ENCODE data around the gene TBC1D30.

The TBC1D30 gene

DNA sequence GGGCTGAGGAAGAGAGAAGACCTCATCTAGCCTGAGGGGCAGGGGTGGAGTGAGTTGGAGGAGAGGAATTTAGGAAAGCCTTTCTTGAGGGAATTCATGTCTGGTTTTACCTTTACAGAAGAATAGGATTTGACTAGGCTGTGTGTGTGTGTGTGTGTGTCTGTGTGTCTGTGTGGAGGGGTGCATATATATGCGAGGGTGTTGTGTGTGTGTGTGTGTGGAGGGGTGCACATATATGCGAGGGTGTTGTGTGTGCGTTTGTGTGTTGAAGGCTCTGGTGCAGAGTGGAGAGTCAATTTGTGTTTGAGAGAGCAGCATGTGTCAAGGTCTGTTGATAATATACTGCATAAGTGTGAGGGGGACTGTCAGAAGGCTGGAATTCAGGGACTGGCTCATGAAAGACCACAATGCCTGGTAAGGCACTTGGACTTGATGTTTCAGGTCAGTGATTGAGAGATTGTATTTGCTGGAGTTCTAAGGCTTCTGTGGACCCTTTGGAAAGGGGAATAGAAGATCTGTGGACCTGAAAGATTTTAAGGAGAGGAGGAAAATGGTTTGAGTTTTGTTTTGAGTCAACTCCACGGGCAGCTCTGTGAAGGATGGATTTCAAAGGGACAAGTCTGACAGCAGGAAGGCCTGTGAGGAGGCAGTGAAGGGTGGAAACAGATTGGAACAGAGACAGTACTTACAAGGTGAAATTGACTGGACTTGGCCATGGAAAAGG lies 34.6 kb downstream of the TBC1D30 start:
- in situ Hi-C loops (cut with MboI; ENCODE audit: low sequenced_read_pairs) = no loop called here

DNA sequence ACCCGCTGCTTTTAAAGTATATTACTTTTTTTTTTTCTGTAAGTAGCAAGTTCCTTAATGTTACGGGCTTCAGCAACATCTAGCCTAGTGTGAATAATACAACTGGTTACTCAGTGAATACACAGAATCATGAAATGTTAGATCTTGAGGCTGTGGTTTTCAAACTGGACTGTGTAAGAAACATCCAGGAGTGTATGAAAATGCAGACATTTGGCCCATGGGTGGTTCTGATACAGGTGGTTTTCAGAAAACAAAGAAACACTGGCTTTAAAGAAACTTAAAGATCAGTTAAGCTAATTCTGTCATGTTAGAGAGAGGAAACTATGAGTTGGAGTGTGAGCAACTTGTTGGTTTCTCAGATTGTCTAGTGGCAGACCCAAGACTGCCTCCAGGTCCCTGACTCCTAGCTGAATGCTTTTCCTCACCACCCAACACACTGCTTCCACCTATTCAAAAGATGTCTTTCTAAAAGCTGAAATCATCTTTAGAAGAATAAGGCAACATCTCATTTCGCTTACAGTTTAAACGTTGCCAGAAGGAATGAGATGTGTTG lies 36.1 kb downstream of the TBC1D30 start:
- in situ Hi-C loops (cut with MboI; ENCODE audit: low sequenced_read_pairs) = no loop called here

- in situ Hi-C loops (cut with MboI; ENCODE audit: low sequenced_read_pairs) = no loop called here
Measured at GRCh38 chr12:64864319-64864718, 39.9 kb downstream of the TBC1D30 start.

DNA sequence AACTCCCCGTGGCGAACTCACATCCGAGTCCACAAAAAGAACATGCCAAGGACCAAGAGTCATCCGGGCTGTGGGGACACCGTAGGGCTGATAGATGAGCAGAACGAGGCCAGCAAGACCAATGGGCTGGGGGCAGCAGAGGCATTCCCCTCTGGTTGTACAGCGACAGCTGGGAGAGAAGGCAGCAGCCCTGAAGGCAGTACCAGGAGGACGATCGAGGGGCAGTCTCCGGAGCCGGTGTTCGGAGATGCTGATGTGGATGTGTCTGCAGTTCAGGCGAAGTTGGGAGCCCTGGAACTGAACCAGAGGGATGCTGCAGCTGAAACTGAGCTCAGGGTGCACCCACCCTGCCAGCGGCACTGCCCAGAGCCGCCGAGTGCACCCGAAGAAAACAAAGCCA lies 50.7 kb downstream of the TBC1D30 start:
- in situ Hi-C loops (cut with MboI; ENCODE audit: low sequenced_read_pairs) = no loop called here

DNA sequence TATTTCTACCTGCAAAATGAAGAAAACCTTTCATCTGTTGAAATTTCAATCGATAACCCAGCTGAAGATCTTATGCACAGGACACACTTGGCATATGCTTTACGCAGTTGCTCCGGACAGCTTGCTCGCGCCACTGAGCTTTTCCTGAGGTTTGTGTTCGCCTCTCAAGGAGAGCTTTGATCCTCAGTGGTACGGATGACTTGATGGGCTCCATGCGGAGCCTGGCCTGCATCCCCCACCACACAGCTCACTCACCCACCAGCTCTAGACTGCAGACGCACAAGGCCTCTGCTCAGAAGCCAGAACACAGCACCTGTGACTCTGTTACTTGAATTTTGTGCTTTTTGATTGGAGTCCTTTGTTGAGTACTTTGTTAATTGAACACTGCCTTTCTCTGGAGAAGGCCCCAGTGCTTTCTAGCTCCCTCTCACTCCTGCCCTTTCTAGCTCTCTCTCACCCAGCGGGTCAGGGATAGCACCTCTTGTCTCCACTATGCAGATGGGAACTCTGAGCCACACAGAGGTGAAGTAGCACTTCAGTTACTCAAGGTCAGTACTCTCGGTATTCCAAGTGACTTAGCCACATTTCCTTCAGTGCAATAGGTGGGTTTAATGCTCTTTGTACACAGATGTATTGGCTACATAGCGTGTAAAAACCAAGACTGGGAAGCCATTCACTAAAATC lies 52.1 kb downstream of the TBC1D30 start:
- in situ Hi-C loops (cut with MboI; ENCODE audit: low sequenced_read_pairs) = no loop called here

- in situ Hi-C loops (cut with MboI; ENCODE audit: low sequenced_read_pairs) = no loop called here
Measured at GRCh38 chr12:64877363-64878004, 53.0 kb downstream of the TBC1D30 start.

DNA sequence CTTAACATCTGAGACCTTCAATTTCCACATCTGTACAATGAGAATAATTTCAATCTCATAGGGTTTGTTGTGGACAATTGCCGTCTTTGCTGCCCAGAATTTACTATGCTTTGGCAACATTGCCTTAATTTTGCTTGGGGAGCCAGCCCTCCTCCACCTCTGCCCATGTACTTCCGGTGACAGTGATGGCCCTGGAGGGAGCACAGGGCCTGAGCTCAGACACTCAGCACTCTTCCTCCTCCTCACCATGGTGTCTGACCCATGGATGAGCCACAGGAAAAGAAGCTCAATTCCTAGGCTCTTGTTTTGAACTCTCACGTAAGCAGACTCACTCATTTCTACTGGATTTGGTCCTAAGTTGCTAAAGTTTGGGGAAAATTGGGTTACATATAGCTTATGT lies 58.2 kb downstream of the TBC1D30 start:
- in situ Hi-C loops (cut with MboI; ENCODE audit: low sequenced_read_pairs) = no loop called here

GRCh38 chr12:64883264-64884163 lies 59.1 kb downstream of the TBC1D30 start:
- in situ Hi-C loops (cut with MboI; ENCODE audit: low sequenced_read_pairs) = no loop called here

DNA sequence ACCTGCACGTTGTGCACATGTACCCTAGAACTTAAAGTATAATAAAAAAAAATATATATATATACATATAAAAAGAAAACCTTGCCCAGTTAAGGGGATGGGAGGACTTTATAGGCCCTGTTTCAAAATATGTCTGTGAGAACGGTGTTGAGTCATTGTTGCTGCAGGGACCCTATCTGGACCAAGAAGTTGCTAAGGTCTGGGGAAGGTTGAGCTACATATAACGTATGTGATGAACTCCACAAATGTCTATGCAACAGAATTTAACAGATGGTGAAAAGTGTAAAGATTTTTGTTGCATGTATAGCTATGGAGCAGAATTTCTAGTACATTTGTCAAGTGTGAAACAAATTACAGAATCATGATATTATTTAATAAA lies 59.7 kb downstream of the TBC1D30 start:
- in situ Hi-C loops (cut with MboI; ENCODE audit: low sequenced_read_pairs) = no loop called here

GRCh38 chr12:64884728-64885127 lies 60.3 kb downstream of the TBC1D30 start:
- in situ Hi-C loops (cut with MboI; ENCODE audit: low sequenced_read_pairs) = no loop called here

GRCh38 chr12:64889434-64890216 lies 65.2 kb downstream of the TBC1D30 start:
- in situ Hi-C loops (cut with MboI; ENCODE audit: low sequenced_read_pairs) = no loop called here

- in situ Hi-C loops (cut with MboI; ENCODE audit: low sequenced_read_pairs) = no loop called here
Measured at GRCh38 chr12:64890873-64891468, 66.5 kb downstream of the TBC1D30 start.

- in situ Hi-C loops (cut with MboI; ENCODE audit: low sequenced_read_pairs) = no loop called here
Measured at GRCh38 chr12:64891629-64892028, 67.2 kb downstream of the TBC1D30 start.

GRCh38 chr12:64892561-64892960 lies 68.1 kb downstream of the TBC1D30 start:
- in situ Hi-C loops (cut with MboI; ENCODE audit: low sequenced_read_pairs) = no loop called here

DNA sequence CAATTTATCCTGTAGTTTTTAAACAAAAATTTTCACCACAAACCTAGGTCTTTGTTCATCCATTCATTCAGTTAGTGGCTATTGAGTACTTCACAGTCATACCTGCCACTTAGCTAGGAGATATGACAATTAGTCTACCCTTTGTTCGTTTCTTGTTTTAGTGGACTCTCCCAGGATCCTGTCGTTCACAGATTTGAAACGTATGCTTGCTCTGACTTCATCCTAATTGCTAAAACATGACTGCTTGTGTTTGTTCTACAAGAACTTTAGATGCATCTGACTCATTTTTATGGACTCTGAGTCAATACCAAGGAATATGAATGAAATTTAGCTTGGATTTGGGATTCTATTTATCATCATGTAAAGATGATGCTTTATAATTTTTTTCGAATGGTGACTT lies 69.5 kb downstream of the TBC1D30 start:
- in situ Hi-C loops (cut with MboI; ENCODE audit: low sequenced_read_pairs) = no loop called here

GRCh38 chr12:64894827-64895475 lies 70.5 kb downstream of the TBC1D30 start:
- in situ Hi-C loops (cut with MboI; ENCODE audit: low sequenced_read_pairs) = no loop called here

- in situ Hi-C loops (cut with MboI; ENCODE audit: low sequenced_read_pairs) = no loop called here
Measured at GRCh38 chr12:64895526-64895925, 71.1 kb downstream of the TBC1D30 start.

- in situ Hi-C loops (cut with MboI; ENCODE audit: low sequenced_read_pairs) = no loop called here
Measured at GRCh38 chr12:64900540-64900939, 76.1 kb downstream of the TBC1D30 start.

DNA sequence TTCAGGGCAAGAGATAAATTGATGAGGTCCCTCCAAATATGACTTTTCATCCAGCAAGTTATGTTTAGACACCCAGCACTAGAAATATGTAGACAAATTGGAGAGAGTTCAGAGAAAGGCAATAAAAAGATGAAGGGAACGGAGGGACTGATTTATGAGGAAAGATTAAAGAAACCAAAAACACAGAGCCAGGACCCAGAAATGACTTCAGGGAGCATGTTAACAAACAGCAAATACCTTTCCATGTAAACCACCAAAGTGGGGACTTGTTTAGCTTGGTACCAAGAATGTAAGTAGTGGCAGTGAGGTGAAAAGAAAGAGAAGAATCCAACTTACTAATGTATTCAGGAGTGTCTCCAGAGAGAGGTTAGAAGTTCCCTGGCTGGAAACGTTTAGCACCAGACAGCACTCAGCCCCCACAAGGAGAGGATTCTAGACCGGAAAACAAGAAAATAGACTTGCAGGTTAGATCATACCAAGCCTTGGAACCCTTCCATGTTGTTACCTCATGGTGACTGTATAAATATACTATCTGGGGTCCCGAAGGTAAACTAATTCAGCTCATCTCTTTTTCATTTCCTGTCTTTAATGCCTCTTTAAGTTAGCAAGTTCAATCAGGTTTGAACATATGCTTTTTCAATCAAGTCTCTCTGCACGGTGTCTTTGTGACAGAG lies 79.2 kb downstream of the TBC1D30 start:
- in situ Hi-C loops (cut with MboI; ENCODE audit: low sequenced_read_pairs) = no loop called here

Measured in HL-60/S4 (cell line).